PC-9 (cell line): ENCODE measurements around the gene ENTPD7. TPM values are rescaled to one million over a fixed set of nuclear protein-coding genes. Genes with fewer than 3 reads are reported as not detected.
A peak's percentile ranks its signal among the peaks of the same experiment; 100 is the strongest.

Experiments used
- BruUV-seq: library from RNA; stranded (reverse); fragments of 400-500 nt; replicated peaks from 2 replicates; lab custom pipeline; 2021; lab: Mats Ljungman, UMichigan
- CTCF ChIA-PET: fragments of 300-600 bp; sonication (Branson Sonifier 250); formaldehyde crosslinking; loops from one replicate; lab custom pipeline; 2022; ENCODE audit warnings: antibody characterized with exemption; lab: Charles Lee
- POLR2A ChIA-PET: fragments of 300-600 bp; sonication (Branson Sonifier 250); formaldehyde crosslinking; loops from one replicate; lab custom pipeline; 2022; ENCODE audit warnings: antibody characterized with exemption; ENCODE audit not compliant: unreplicated experiment; lab: Charles Lee
- DNase-seq, 2 experiments: peaks; one replicate each; pipeline versions ENCODE4 v3.0.0 to v3.0.0-alpha.2; 2015 to 2022; ENCODE audit warnings: mixed read lengths in 1 of 2
- H2AFZ ChIP-seq: fragments of 200-600 bp; sonication (generic); 2 replicates; pipeline ENCODE4 v1.8.1; 2017; ENCODE audit warnings: antibody characterized with exemption
- H3F3A ChIP-seq: fragments of 200-600 bp; sonication (generic); 2 replicates; pipeline ENCODE4 v1.8.1; 2017; ENCODE audit warnings: antibody characterized with exemption, mild to moderate bottlenecking, low read depth; ENCODE audit not compliant: insufficient read depth
- H3K27ac ChIP-seq: fragments of 200-600 bp; sonication (generic); 2 replicates; pipeline ENCODE4 v1.6.1; 2016; ENCODE audit warnings: mixed run types
- H3K27me3 ChIP-seq: fragments of 200-600 bp; sonication (generic); 2 replicates; pipeline ENCODE4 v1.6.1; 2016; ENCODE audit warnings: low read depth, mixed run types; ENCODE audit not compliant: insufficient read depth
- H3K36me3 ChIP-seq: fragments of 200-600 bp; sonication (generic); 2 replicates; pipeline ENCODE4 v1.6.1; 2016; ENCODE audit warnings: low read depth, mixed run types
- H3K4me1 ChIP-seq: fragments of 200-600 bp; sonication (generic); replicated peaks from 2 replicates; pipeline ENCODE4 v1.6.1; 2016; ENCODE audit warnings: mixed run types; ENCODE audit not compliant: insufficient read depth
- H3K4me2 ChIP-seq: fragments of 200-600 bp; sonication (generic); 2 replicates; pipeline ENCODE4 v1.6.1; 2017; ENCODE audit warnings: mixed run types
- H3K4me3 ChIP-seq: fragments of 200-600 bp; sonication (generic); 2 replicates; pipeline ENCODE4 v1.6.1; 2016; ENCODE audit warnings: mixed run types
- H3K79me2 ChIP-seq: fragments of 200-600 bp; sonication (generic); 2 replicates; pipeline ENCODE4 v1.6.1; 2017; ENCODE audit warnings: low read depth, mixed run types
- H3K9me2 ChIP-seq: fragments of 200-600 bp; sonication (generic); 2 replicates; pipeline ENCODE4 v1.8.1; 2017; ENCODE audit warnings: mild to moderate bottlenecking; ENCODE audit not compliant: insufficient read depth
- H3K9me3 ChIP-seq: fragments of 200-600 bp; sonication (generic); 2 replicates; pipeline ENCODE4 v1.8.1; 2016; ENCODE audit warnings: low read depth; ENCODE audit not compliant: insufficient read depth
- H4K20me1 ChIP-seq: fragments of 200-600 bp; sonication (generic); 2 replicates; pipeline ENCODE4 v1.8.1; 2017; ENCODE audit not compliant: insufficient read depth
- EZH2 ChIP-seq: fragments of 200-600 bp; sonication (generic); IDR thresholded peaks from 2 replicates; pipeline ENCODE4 v1.8.0; 2017; ENCODE audit warnings: antibody characterized with exemption, low read depth
- intact Hi-C: fragments of 100-400 bp; cut with micrococcal nuclease; formaldehyde crosslinking; loops from one replicate; pipeline ENCODE4 v1.10.0; 2022; ENCODE audit not compliant: unreplicated experiment
- total RNA-seq: library from RNA; stranded (reverse); gene quantifications from 2 replicates; pipeline ENCODE4 v1.2.3, GENCODE V29; 2021
- TF ChIP-seq, protein P1 (sequence below): fragments of 200-600 bp; sonication (generic); conservative IDR thresholded peaks from 2 replicates; pipeline ENCODE4 v1.6.1; 2017; ENCODE audit warnings: mixed run types, antibody characterized with exemption, mild to moderate bottlenecking, moderate library complexity

ENTPD7 gene
- total RNA-seq, 1 experiment from 2014 or later, result 5.4 TPM

DNA sequence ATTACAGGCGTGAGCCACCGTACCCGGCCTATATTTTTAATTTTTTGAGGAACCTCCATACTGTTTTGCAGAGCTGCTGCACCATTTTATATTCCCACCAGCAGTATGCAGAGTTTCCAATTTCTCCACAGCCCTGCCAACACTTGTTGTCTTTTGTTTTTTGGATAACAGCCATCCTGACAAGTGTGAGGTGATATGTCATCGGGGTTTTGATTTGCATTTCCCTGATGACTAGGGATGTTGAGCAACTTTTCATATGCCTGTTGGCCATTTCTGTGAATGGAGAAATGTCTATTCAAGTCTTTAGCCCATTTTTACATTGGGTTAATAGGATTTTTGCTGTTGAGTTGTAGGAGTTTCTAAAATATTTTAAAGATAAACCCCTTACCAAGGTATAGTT, 22.2 kb downstream of the ENTPD7 start:
- intact Hi-C loops, result no loop called here
- POLR2A ChIA-PET, result interaction anchor here (0.6 kb wide), 2 partner anchors 14 to 1992 kb away, joined by 4 to 5 read pairs; no protein-coding TSS in a partner anchor

GRCh38 chr10:99682032-99682431, 22.7 kb downstream of the ENTPD7 start:
- CTCF ChIA-PET, result no interaction called here
- POLR2A ChIA-PET, result interaction anchor here (0.6 kb wide), 2 partner anchors 15 to 1993 kb away, joined by 4 to 5 read pairs; no protein-coding TSS in a partner anchor
- Histone ChIP-seq H3F3A (peaks cover 23% of the 10 kb centered on the region), H3K27me3 (no peaks in the 10 kb centered on the region), H3K4me2 (peak overlapping the region; percentile 44), H2AFZ (no peak overlapping the region), H3K9me3 (no peaks in the 10 kb centered on the region), H3K79me2 (no peaks in the 10 kb centered on the region), H3K4me3 (no peak overlapping the region), H3K27ac (peak overlapping the region; percentile 67), H4K20me1 (no peaks in the 10 kb centered on the region), H3K9me2 (no peaks in the 10 kb centered on the region), H3K4me1 (peaks cover 39% of the 10 kb centered on the region), H3K36me3 (peaks cover 4% of the 10 kb centered on the region; the same call in 1 of the 2 replicates)
- TF ChIP-seq EZH2, result no peak
- TF ChIP-seq, protein P1, sequence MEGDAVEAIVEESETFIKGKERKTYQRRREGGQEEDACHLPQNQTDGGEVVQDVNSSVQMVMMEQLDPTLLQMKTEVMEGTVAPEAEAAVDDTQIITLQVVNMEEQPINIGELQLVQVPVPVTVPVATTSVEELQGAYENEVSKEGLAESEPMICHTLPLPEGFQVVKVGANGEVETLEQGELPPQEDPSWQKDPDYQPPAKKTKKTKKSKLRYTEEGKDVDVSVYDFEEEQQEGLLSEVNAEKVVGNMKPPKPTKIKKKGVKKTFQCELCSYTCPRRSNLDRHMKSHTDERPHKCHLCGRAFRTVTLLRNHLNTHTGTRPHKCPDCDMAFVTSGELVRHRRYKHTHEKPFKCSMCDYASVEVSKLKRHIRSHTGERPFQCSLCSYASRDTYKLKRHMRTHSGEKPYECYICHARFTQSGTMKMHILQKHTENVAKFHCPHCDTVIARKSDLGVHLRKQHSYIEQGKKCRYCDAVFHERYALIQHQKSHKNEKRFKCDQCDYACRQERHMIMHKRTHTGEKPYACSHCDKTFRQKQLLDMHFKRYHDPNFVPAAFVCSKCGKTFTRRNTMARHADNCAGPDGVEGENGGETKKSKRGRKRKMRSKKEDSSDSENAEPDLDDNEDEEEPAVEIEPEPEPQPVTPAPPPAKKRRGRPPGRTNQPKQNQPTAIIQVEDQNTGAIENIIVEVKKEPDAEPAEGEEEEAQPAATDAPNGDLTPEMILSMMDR, result no peak
- no TSS peak for BruUV-seq
- intact Hi-C loops, result no loop called here
- peak in 1 of 2 experiments; percentile 82 for DNase-seq

More for the DNA sequence above, 22.2 kb downstream of the ENTPD7 start:
- H3F3A ChIP-seq, result peaks cover 23% of the 10 kb centered on the region
- peaks cover 39% of the 10 kb centered on the region for H3K4me1 ChIP-seq
- H3K79me2 ChIP-seq, result 0 out of 2 replicates have a peak, but pooled peaks cover 4% of the 10 kb centered on the region
- no peak overlapping the region for H2AFZ ChIP-seq
- no peaks in the 10 kb centered on the region for H3K9me3 ChIP-seq
- H3K36me3 ChIP-seq, result peaks cover 4% of the 10 kb centered on the region; the same call in 1 of the 2 replicates
- CTCF ChIA-PET, result no interaction called here
- no peaks in the 10 kb centered on the region for H4K20me1 ChIP-seq
- peak overlapping the region; percentile 44; the same call in 1 of the 2 replicates for H3K4me2 ChIP-seq
- no peaks in the 10 kb centered on the region for H3K27me3 ChIP-seq
- no TSS peak for BruUV-seq
- DNase-seq, result peak in 1 of 2 experiments; percentile 77
- no peaks in the 10 kb centered on the region for H3K9me2 ChIP-seq
- H3K4me3 ChIP-seq, result no peak overlapping the region
- H3K27ac ChIP-seq, result peak overlapping the region; percentile 67
- TF ChIP-seq, protein P1, result no peak
- TF ChIP-seq EZH2, result no peak

DNA sequence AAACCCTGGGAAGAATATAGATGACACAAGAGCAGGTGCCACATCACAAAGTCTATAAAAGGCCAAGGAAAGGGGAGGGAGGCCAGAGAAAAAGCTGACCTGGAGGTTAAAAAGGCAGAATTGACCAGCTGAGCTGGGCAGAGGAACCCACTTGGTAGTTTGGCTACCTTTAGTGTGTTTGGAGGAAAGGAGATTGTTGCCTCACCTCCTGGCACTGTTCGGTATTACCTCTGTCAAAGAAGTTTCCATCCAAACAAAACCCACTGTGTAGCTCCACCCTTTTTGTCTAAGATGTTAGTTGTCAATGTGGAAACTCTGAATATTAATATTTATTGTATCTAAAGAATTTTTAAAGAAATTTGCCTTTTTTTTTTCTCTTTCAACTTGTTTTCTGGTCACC, 23.4 kb downstream of the ENTPD7 start:
- Histone ChIP-seq H3K79me2 (no peaks in the 10 kb centered on the region), H3K27me3 (no peaks in the 10 kb centered on the region), H3K4me3 (no peak overlapping the region), H3K27ac (peak overlapping the region; percentile 67), H3K4me2 (peak overlapping the region; percentile 44), H2AFZ (no peak overlapping the region), H3K9me2 (no peaks in the 10 kb centered on the region), H3F3A (peaks cover 23% of the 10 kb centered on the region), H3K9me3 (no peaks in the 10 kb centered on the region), H3K36me3 (peaks cover 4% of the 10 kb centered on the region; the same call in 1 of the 2 replicates), H4K20me1 (no peaks in the 10 kb centered on the region), H3K4me1 (peaks cover 39% of the 10 kb centered on the region)
- BruUV-seq, result no TSS peak
- intact Hi-C loops, result no loop called here
- POLR2A ChIA-PET, result no interaction called here
- DNase-seq, result no peak
- CTCF ChIA-PET, result no interaction called here
- TF ChIP-seq, protein P1, result no peak
- no peak for TF ChIP-seq EZH2
